ENCODE measurements around the gene HACL1. TPM values are rescaled to one million over a fixed set of nuclear protein-coding genes. Genes with fewer than 3 reads are reported as not detected.

HACL1 gene
- total RNA-seq, result 23.1 and 32.6 TPM in 2 replicates

GRCh38 chr3:15601399-15602145 lies at the start of gene HACL1, which contains the start of gene BTD:
TSS of gene HACL1 (minus strand) at chr3:15601569. CDS start at chr3:15601463, 106 bp downstream.
TSS of gene BTD (plus strand) at chr3:15601745. CDS start at chr3:15635440, 33,695 bp downstream.
- peak; percentile 99 for DNase-seq (ENCODE audit: low read depth)

GRCh38 chr3:15649858-15650257 lies 48.5 kb upstream of the HACL1 start:
- no peak for DNase-seq (ENCODE audit: low read depth)

- no peak for DNase-seq (ENCODE audit: low read depth)
Measured at GRCh38 chr3:15649341-15649740, 48.0 kb upstream of the HACL1 start.

- DNase-seq (ENCODE audit: low read depth), result peak; percentile 81
Measured at GRCh38 chr3:15647611-15648167, 46.3 kb upstream of the HACL1 start.

- DNase-seq (ENCODE audit: low read depth), result peak; percentile 99
Measured at GRCh38 chr3:15646851-15647511, 45.6 kb upstream of the HACL1 start.

GRCh38 chr3:15645740-15646501 lies 44.6 kb upstream of the HACL1 start:
- DNase-seq (ENCODE audit: low read depth), result peak; percentile 93

GRCh38 chr3:15645246-15645645 lies 43.9 kb upstream of the HACL1 start:
- DNase-seq (ENCODE audit: low read depth), result no peak

GRCh38 chr3:15638891-15639262 lies 37.5 kb upstream of the HACL1 start:
- DNase-seq (ENCODE audit: low read depth), result no peak

- DNase-seq (ENCODE audit: low read depth), result no peak
Measured at GRCh38 chr3:15638193-15638890, 37.0 kb upstream of the HACL1 start.

GRCh38 chr3:15637131-15637951 lies 36.0 kb upstream of the HACL1 start:
- DNase-seq (ENCODE audit: low read depth), result no peak

- DNase-seq (ENCODE audit: low read depth), result peak; percentile 88
Measured at GRCh38 chr3:15636028-15636709, 34.8 kb upstream of the HACL1 start.

- DNase-seq (ENCODE audit: low read depth), result peak; percentile 84
Measured at GRCh38 chr3:15635121-15635661, 33.8 kb upstream of the HACL1 start.

GRCh38 chr3:15634671-15635070 lies 33.3 kb upstream of the HACL1 start:
- no peak for DNase-seq (ENCODE audit: low read depth)

GRCh38 chr3:15633766-15634598 lies 32.6 kb upstream of the HACL1 start:
- DNase-seq (ENCODE audit: low read depth), result no peak

- peak; percentile 54 for DNase-seq (ENCODE audit: low read depth)
Measured at GRCh38 chr3:15633159-15633558, 31.8 kb upstream of the HACL1 start.

- DNase-seq (ENCODE audit: low read depth), result no peak
Measured at GRCh38 chr3:15632212-15632580, 30.8 kb upstream of the HACL1 start.

- no peak for DNase-seq (ENCODE audit: low read depth)
Measured at GRCh38 chr3:15631426-15632211, 30.2 kb upstream of the HACL1 start.
